ENCODE measurements around the gene ZNF383. TPM values are rescaled to one million over a fixed set of nuclear protein-coding genes. Genes with fewer than 3 reads are reported as not detected.
A peak's percentile ranks its signal among the peaks of the same experiment; 100 is the strongest.
"Not testable (repeated sequence)": the region's sequence is repeated elsewhere in the genome, so short reads cannot be mapped to it uniquely, and the experiment has no call there.

The ZNF383 gene
- total RNA-seq: 4.0 and 5.7 TPM in 2 replicates
- polyA plus RNA-seq: 4.9 and 5.7 TPM in 2 replicates

DNA sequence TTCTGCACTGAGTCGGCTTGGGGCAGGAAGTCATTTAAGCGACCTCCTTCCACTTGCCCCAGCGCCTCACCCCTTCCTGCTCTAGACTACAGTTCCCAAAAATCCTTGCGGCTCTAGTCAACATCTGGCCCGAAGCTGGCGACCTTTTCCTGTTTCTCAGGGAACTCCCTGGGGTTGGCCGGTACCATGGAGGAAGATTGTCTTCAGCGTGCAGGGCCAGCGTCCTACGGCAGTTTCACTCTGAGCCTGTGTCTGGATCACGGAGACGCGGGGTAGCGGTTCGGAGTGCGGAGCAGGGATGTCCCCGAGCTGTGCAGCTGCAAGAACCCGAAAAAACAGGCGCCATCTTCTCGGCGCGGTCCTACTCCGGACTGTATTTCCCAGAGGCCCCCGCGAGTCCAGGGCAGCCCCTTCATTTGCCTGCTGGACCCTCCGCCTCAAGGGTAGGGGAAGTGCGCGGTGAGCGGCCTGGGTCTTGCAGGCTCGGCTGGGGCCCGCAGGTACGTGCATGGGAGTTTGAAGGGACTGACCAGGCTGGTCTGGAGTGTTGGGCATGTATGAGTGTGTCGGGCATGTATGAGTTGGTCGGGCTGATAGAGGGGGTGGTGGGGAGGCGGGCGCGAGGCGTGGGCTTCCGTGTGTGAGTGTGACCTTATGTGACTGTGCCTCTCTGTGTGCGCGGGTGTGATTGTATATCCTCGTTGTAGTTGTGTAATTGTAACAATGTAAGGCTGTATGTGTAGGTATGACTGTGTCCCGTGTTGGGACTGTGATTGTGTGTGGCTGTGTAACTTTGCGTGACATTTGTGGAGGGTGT lies at the start of gene ZNF383:
Gene ZNF383 (plus strand): TSS at position 440 of the 817 bp plus-strand sequence. CDS start 12,240 bp downstream, outside the sequence.
- Histone ChIP-seq H3K36me3 (peaks cover 3% of the 10 kb centered on the region), H3K4me1 (ENCODE audit: low read depth) (no peaks in the 10 kb centered on the region), H3K4me3 (peak within 1 kb of the TSS; percentile 66), H3K9me3 (ENCODE audit: low read depth) (no peaks in the 10 kb centered on the region), H3K27me3 (no peaks in the 10 kb centered on the region), H3K27ac (peak within 1 kb of the TSS; percentile 70)
- DNase-seq (ENCODE audit: low read depth in 1 of 2, low spot score in 1 of 2): peak; percentile 94 to 95
- TF ChIP-seq, protein P1, sequence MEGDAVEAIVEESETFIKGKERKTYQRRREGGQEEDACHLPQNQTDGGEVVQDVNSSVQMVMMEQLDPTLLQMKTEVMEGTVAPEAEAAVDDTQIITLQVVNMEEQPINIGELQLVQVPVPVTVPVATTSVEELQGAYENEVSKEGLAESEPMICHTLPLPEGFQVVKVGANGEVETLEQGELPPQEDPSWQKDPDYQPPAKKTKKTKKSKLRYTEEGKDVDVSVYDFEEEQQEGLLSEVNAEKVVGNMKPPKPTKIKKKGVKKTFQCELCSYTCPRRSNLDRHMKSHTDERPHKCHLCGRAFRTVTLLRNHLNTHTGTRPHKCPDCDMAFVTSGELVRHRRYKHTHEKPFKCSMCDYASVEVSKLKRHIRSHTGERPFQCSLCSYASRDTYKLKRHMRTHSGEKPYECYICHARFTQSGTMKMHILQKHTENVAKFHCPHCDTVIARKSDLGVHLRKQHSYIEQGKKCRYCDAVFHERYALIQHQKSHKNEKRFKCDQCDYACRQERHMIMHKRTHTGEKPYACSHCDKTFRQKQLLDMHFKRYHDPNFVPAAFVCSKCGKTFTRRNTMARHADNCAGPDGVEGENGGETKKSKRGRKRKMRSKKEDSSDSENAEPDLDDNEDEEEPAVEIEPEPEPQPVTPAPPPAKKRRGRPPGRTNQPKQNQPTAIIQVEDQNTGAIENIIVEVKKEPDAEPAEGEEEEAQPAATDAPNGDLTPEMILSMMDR (IDR thresholded peaks at IDR 0.05; ENCODE audit: low read depth, low read length): no peak

- H3K27ac ChIP-seq: no peak within 1 kb of the TSS
- no peaks in the 10 kb centered on the region for H3K27me3 ChIP-seq
- peak within 1 kb of the TSS; percentile 48 for H3K4me3 ChIP-seq
- no peaks in the 10 kb centered on the region for H3K9me3 ChIP-seq (ENCODE audit: low read depth)
- peaks cover 23% of the 10 kb centered on the region for H3K36me3 ChIP-seq
- TF ChIP-seq, protein P1 (IDR thresholded peaks at IDR 0.05; ENCODE audit: low read depth, low read length): peak; percentile 36
- no peaks in the 10 kb centered on the region for H3K4me1 ChIP-seq (ENCODE audit: low read depth)
- DNase-seq (ENCODE audit: low read depth in 1 of 2, low spot score in 1 of 2): peak; percentile 96 to 98
These were observed 45.3 kb upstream of the ZNF383 start, which contains the start of gene ZNF585A for GRCh38 chr19:37172368-37173366. Gene ZNF585A, minus strand, starts transcription at chr19:37172695. Its CDS starts 2,785 bp downstream, at chr19:37169910.

DNA sequence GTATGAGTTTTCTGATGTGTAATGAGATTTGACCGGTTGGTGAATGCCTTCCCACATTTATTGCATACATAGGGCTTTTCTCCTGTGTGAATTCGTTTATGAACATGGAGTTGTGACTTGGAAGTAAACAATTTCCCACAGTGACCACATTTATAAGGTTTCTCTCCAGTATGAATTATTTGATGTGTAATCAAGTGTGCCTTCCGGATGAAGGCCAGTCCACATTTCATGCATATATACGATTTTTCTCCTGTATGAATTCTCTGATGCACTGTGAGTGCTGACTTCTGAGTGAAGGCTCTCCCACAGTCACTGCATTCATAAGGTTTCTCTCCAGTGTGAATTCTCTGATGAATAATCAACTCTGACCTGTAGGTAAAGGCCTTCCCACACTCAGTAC lies 31.9 kb upstream of the ZNF383 start:
- H3K36me3 ChIP-seq: peaks cover 13% of the 10 kb centered on the region

DNA sequence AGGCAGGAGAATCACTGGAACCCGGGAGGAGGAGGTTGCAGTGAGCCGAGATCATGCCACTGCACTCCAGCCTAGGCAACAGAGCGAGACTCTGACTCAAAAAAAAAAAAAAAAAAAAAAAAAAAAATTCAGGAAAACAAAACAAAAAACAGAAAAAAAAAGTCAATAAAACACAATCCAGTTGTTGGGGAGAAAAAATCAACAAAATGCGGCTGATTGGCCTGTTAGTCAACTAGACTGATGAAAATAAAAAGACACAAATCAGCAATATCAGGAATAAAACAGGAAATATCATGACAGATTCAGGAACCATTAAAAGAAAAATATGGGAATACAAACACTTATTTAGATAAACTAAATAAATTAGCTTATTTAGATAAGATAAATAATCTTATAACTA lies 22.8 kb upstream of the ZNF383 start:
- not testable (repeated sequence) for H3K27ac ChIP-seq; H3K4me1 ChIP-seq (ENCODE audit: low read depth); DNase-seq (ENCODE audit: low read depth in 1 of 2, low spot score in 1 of 2); H3K27me3 ChIP-seq; H3K9me3 ChIP-seq (ENCODE audit: low read depth); H3K4me3 ChIP-seq
- peaks cover 19% of the 10 kb centered on the region for H3K36me3 ChIP-seq

More for the DNA sequence above, 31.9 kb upstream of the ZNF383 start:
- not testable (repeated sequence) for H3K4me3 ChIP-seq; H3K27ac ChIP-seq; H3K27me3 ChIP-seq; DNase-seq (ENCODE audit: low read depth in 1 of 2, low spot score in 1 of 2); H3K4me1 ChIP-seq (ENCODE audit: low read depth); H3K9me3 ChIP-seq (ENCODE audit: low read depth)

GRCh38 chr19:37197115-37197514 lies 20.9 kb upstream of the ZNF383 start:
- DNase-seq (ENCODE audit: low read depth in 1 of 2, low spot score in 1 of 2); H3K27ac ChIP-seq; H3K4me1 ChIP-seq (ENCODE audit: low read depth); H3K27me3 ChIP-seq; H3K9me3 ChIP-seq (ENCODE audit: low read depth); H3K4me3 ChIP-seq: not testable (repeated sequence)
- H3K36me3 ChIP-seq: peaks cover 14% of the 10 kb centered on the region

DNA sequence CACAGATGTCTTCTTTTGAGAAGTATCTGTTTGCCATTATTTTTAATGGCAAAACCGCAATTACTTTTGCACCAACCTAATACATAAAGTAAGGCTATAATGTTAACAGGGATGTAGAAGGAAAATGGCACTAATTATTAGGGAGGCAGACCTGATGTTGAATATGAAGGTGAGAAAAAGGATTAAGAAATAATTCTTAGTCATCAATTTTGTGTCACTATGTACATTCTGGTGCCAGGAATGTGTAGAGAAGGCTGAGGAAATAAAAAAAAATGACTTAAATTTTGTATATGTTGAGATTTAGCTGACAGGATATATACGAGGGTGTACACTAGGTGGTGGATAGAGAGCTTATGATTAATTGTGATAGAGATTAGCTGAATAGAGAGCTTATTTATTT lies 20.2 kb upstream of the ZNF383 start:
- Histone ChIP-seq H3K4me1 (ENCODE audit: low read depth) (no peaks in the 10 kb centered on the region), H3K9me3 (ENCODE audit: low read depth) (no peaks in the 10 kb centered on the region), H3K27ac (no peak overlapping the region), H3K27me3 (no peaks in the 10 kb centered on the region), H3K36me3 (peaks cover 14% of the 10 kb centered on the region), H3K4me3 (no peak overlapping the region)
- TF ChIP-seq, protein P1 (IDR thresholded peaks at IDR 0.05; ENCODE audit: low read depth, low read length): no peak
- DNase-seq (ENCODE audit: low read depth in 1 of 2, low spot score in 1 of 2): no peak
